Measurements from ENCODE around the gene SLCO3A1.

The SLCO3A1 gene

GRCh38 chr15:91894606-91895005, 41.1 kb downstream of the SLCO3A1 start:
- no peak for DNase-seq (ENCODE audit: low spot score)
- in situ Hi-C loops (cut with MboI; ENCODE audit: low pct_unique_long_range_greater_than_20kb, low sequenced_read_pairs, unreplicated experiment), result no loop called here
- no peak for TF ChIP-seq CTCF (IDR thresholded peaks at IDR 0.05; ENCODE audit: extremely low read depth, insufficient read depth, missing control alignments)

GRCh38 chr15:91895051-91895450, 41.5 kb downstream of the SLCO3A1 start:
- DNase-seq (ENCODE audit: low spot score), result no peak
- in situ Hi-C loops (cut with MboI; ENCODE audit: low pct_unique_long_range_greater_than_20kb, low sequenced_read_pairs, unreplicated experiment), result no loop called here
- TF ChIP-seq CTCF (IDR thresholded peaks at IDR 0.05; ENCODE audit: extremely low read depth, insufficient read depth, missing control alignments), result no peak

GRCh38 chr15:91896341-91897055, 43.0 kb downstream of the SLCO3A1 start:
- no peak for DNase-seq (ENCODE audit: low spot score)
- TF ChIP-seq CTCF (IDR thresholded peaks at IDR 0.05; ENCODE audit: extremely low read depth, insufficient read depth, missing control alignments), result no peak
- in situ Hi-C loops (cut with MboI; ENCODE audit: low pct_unique_long_range_greater_than_20kb, low sequenced_read_pairs, unreplicated experiment), result no loop called here

- in situ Hi-C loops (cut with MboI; ENCODE audit: low pct_unique_long_range_greater_than_20kb, low sequenced_read_pairs, unreplicated experiment), result no loop called here
- no peak for DNase-seq (ENCODE audit: low spot score)
These were observed 44.3 kb downstream of the SLCO3A1 start for GRCh38 chr15:91897585-91898372.

GRCh38 chr15:91898843-91899242, 45.3 kb downstream of the SLCO3A1 start:
- in situ Hi-C loops (cut with MboI; ENCODE audit: low pct_unique_long_range_greater_than_20kb, low sequenced_read_pairs, unreplicated experiment), result no loop called here
- no peak for TF ChIP-seq CTCF (IDR thresholded peaks at IDR 0.05; ENCODE audit: extremely low read depth, insufficient read depth, missing control alignments)
- no peak for DNase-seq (ENCODE audit: low spot score)

More at GRCh38 chr15:91897585-91898372, 44.3 kb downstream of the SLCO3A1 start:
- no peak for TF ChIP-seq CTCF (IDR thresholded peaks at IDR 0.05; ENCODE audit: extremely low read depth, insufficient read depth, missing control alignments)

GRCh38 chr15:91904942-91905341, 51.4 kb downstream of the SLCO3A1 start:
- DNase-seq (ENCODE audit: low spot score), result no peak
- in situ Hi-C loops (cut with MboI; ENCODE audit: low pct_unique_long_range_greater_than_20kb, low sequenced_read_pairs, unreplicated experiment), result no loop called here
- TF ChIP-seq CTCF (IDR thresholded peaks at IDR 0.05; ENCODE audit: extremely low read depth, insufficient read depth, missing control alignments), result no peak

Data from GM13977 (cell line).